Stimulated activated CD8-positive, alpha-beta memory T cell treated with anti-CD3 and anti-CD28 coated beads, Interleukin-15, amount 100 ng/mL, for 48 hours (primary cell): ENCODE measurements around the gene KEAP1.
A peak's percentile ranks its signal among the peaks of the same experiment; 100 is the strongest.

Experiments
- DNase-seq, 2 donors: peaks; one replicate each; pipeline ENCODE4 v3.0.0-alpha.2; 2020; ENCODE audit warnings: low read depth in 2 of 2

KEAP1 gene

DNA sequence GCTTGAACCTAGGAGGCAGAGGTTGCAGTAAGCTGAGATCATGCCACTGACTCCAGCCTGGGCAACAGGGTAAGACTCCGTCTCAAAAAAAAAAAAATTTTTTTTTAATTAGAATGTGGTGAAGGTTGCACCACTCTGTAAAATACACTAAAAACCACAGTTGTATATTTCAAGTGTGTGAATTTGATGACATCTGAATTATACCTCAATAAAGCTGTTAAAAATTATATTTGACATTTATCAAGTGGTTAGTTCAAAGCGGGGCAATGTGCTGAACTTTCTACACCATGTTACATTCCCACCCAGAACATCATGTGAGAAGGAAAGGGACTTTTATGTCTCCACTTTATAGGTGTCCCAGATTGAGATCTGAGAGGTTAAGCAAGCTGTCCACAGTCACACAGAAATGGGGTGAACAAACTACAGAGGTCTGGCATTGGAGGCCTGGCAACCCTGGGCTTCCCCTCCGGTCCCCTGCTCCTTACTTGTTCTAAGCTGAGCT is 20.0 kb upstream of the KEAP1 start:
- no peak for DNase-seq

- DNase-seq = no peak
Measured at GRCh38 chr19:10521461-10522171, 18.5 kb upstream of the KEAP1 start.

- no peak for DNase-seq
Measured at GRCh38 chr19:10520652-10521318, 17.6 kb upstream of the KEAP1 start.

- no peak for DNase-seq
Measured at GRCh38 chr19:10519421-10519820, 16.3 kb upstream of the KEAP1 start.

- no peak for DNase-seq
Measured at GRCh38 chr19:10518444-10519361, 15.5 kb upstream of the KEAP1 start.

DNA sequence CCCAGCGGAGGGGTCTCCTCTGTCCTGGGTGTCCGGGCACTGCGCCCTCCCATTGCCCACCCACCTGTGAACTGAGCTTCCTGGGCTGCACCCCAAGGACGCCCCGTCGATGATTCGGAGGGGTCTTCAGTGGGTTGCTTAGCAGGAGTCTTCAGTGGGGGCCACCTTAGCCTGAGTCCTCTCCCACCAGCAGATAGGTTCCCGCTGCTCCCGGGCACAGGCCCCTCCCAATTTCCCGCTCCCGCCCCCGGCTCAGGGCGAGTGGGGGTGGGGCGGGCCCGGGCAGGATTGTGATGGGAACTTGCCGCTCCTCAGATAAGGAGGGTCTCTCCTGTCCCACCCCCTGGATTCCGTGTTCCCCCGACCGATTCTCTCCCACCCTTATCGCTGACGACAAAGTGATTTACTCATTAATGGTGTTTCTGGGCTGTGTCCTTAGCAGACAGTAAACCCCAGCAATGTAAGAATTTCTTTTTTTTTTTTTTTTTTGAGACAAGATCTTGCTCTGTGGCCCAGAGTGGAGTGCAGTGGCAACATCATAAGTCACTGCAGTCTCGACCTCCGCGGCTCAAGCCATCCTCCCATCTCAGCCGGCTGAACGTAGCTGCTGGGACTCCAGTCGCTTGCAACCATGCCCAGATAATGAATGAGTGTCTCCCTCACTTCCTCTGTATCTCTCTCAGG is 14.7 kb upstream of the KEAP1 start:
- no peak for DNase-seq

GRCh38 chr19:10517361-10517759 is 14.2 kb upstream of the KEAP1 start, which contains the start of gene S1PR5:
Gene S1PR5, minus strand, starts transcription at chr19:10517447. Its CDS starts 2,436 bp downstream, at chr19:10515011.
- no peak for DNase-seq

- no peak for DNase-seq
Measured at GRCh38 chr19:10516671-10517286, 13.6 kb upstream of the KEAP1 start.

- DNase-seq = no peak
Measured at GRCh38 chr19:10516064-10516385, 12.9 kb upstream of the KEAP1 start.

DNA sequence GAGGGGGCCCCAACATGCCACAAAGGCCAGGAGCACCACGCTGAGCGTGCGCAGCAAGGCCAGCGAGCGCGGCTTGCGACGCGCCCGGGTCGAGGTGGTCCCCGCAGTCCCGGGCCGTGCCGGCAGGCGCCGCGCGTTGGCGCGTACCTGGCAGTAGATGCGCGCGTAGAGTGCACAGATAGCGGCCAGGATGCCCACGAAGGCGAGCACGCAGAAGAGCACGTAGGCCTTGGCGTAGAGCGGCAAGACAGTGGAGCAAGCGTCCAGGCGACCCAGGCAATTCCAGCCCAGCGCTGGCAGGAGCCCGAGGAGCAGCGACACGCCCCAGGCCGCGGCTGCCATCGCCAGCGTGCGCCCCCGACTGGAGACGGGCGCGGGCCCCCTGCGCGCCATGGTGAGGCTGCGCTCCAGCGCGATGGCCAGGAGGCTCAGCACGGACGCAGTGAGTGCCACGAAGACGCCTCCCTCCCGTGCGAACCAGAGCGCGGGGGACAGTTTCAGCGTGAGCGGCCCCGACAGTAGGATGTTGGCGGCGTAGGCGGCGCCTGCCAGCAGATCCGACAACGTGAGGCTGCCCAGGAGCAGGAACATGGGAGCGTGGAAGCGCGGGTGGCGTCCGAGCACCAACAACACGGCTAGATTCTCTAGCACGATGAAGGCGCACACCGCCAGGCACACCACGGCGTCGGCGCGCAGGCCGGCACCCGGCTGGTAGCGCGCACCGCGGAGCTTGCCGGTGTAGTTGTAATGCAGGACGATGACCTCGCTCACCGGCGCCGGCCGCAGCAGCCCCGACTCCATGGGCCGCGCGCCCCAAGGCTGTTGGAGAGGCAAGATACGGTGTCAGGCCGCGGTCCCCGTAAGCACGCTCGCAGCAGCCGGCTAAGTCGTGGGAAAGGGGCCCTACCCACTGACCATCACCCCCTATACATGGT is 11.3 kb upstream of the KEAP1 start:
- DNase-seq = peak; percentile 34 to 51

- DNase-seq = no peak
Measured at GRCh38 chr19:10513223-10513622, 10.1 kb upstream of the KEAP1 start.

- no peak for DNase-seq
Measured at GRCh38 chr19:10510301-10510802, 7.2 kb upstream of the KEAP1 start.

- DNase-seq = peak; percentile 29 to 44
Measured at GRCh38 chr19:10508707-10509106, 5.6 kb upstream of the KEAP1 start.

GRCh38 chr19:10508036-10508435 is 4.9 kb upstream of the KEAP1 start:
- no peak for DNase-seq

GRCh38 chr19:10505583-10506229 is 2.5 kb upstream of the KEAP1 start:
- DNase-seq = peak; percentile 66 to 71

DNA sequence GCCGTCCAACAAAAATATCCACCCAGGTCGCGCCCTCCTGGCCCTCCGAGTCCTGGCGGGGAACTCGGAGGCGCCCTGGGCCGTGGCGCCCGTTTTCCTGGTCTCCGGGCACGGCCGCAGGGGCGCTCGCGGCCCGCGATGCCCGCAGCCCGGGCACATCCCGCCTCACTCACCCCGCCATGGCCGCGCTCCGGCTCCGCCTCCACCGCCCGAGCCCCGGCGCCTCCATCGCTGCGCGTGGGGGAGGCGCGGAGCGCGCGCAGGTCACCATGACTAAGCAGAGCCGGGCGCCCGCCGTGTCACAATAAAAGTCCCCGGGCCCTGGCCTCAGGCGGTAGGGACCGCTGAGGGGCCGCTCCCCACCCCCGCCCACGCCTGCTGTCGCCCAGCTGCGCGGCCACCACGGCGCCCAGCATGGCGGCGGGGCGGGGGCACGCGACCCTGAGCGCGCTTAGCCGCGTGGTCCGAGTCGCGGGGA is 593 bp downstream of the KEAP1 start:
- DNase-seq = peak; percentile 88 to 89

GRCh38 chr19:10501971-10502523 is 1.1 kb downstream of the KEAP1 start:
- DNase-seq = peak in 1 of 2 donors; percentile 36

DNA sequence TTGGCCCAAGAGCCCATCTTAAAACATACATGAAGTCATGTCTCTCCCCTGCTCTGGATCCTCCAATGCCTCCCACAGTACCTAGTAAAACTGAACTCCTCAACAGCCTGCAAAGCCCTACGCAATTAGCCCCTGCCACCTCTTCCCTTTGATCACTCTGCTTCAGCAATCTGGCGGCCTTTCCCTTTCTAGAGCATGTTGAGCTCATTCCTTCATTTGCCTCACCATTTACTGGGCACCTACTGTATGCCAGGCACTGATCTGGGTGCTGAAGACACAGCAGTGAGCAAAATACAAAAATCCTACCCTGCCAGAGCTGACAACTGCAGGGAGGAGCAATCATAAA is 2.9 kb downstream of the KEAP1 start:
- no peak for DNase-seq
